Measurements from ENCODE around the gene RPL22.
A peak's percentile ranks its signal among the peaks of the same experiment; 100 is the strongest.

The RPL22 gene

GRCh38 chr1:6199298-6200187 lies at the start of gene RPL22:
Gene RPL22 (minus strand): TSS chr1:6199595. CDS start chr1:6199573, 22 bp downstream.
- DNase-seq = peak; percentile 100

GRCh38 chr1:6248161-6248776 lies 48.9 kb upstream of the RPL22 start:
- no peak for DNase-seq

GRCh38 chr1:6247651-6248050 lies 48.3 kb upstream of the RPL22 start:
- DNase-seq = no peak

- DNase-seq = peak; percentile 92
Measured at GRCh38 chr1:6246497-6247467, 47.4 kb upstream of the RPL22 start.

GRCh38 chr1:6245869-6246496 lies 46.6 kb upstream of the RPL22 start:
- DNase-seq = peak; percentile 88

GRCh38 chr1:6245086-6245868 lies 45.9 kb upstream of the RPL22 start:
- DNase-seq = peak; percentile 93

- peak; percentile 51 for DNase-seq
Measured at GRCh38 chr1:6244401-6245049, 45.1 kb upstream of the RPL22 start.

GRCh38 chr1:6243993-6244392 lies 44.6 kb upstream of the RPL22 start, which contains the start of gene HES3:
Gene HES3 (plus strand): TSS chr1:6244179. CDS start chr1:6244366, 187 bp downstream.
- no peak for DNase-seq

GRCh38 chr1:6243053-6243834 lies 43.8 kb upstream of the RPL22 start:
- DNase-seq = no peak

- DNase-seq = peak; percentile 58
Measured at GRCh38 chr1:6241887-6242740, 42.7 kb upstream of the RPL22 start.

GRCh38 chr1:6241107-6241886 lies 41.9 kb upstream of the RPL22 start:
- no peak for DNase-seq

- peak; percentile 66 for DNase-seq
Measured at GRCh38 chr1:6239950-6240768, 40.8 kb upstream of the RPL22 start.

GRCh38 chr1:6239213-6239752 lies 39.9 kb upstream of the RPL22 start:
- no peak for DNase-seq

GRCh38 chr1:6237093-6237492 lies 37.7 kb upstream of the RPL22 start:
- DNase-seq = no peak

GRCh38 chr1:6235296-6235677 lies 35.9 kb upstream of the RPL22 start:
- DNase-seq = peak; percentile 68

- no peak for DNase-seq
Measured at GRCh38 chr1:6234502-6235295, 35.3 kb upstream of the RPL22 start.

All from DMS53 (cell line).